ENCODE measurements around the gene NAA15. TPM values are rescaled to one million over a fixed set of nuclear protein-coding genes. Genes with fewer than 3 reads are reported as not detected.

The NAA15 gene
- total and polyA plus RNA-seq, 2 of the 8 experiments (the other 6 are each of a cell fraction or from before 2014, with no cell fraction given) = 9.7 to 124 TPM

- peaks cover 2 to 10% (median 6%) of the 10 kb centered on the region in 4 experiments; a peak in 4 of 7 replicates for H3K4me1 ChIP-seq (replicated peaks in 1 of 4; ENCODE audit: control insufficient read depth in 3 of 4, insufficient read depth in 4 of 4, low read length in 3 of 4)
- no peak overlapping the region for H3K23ac ChIP-seq (ENCODE audit: insufficient read length)
- H3K9me3 ChIP-seq (ENCODE audit: insufficient read depth in 2 of 2, low read depth in 1 of 2, low read length in 1 of 2) = no peaks in the 10 kb centered on the region
- no peak overlapping the region for H2BK120ac ChIP-seq (replicated peaks; ENCODE audit: low read depth, low read length)
- peaks cover 4% of the 10 kb centered on the region; the same call in 1 of the 2 replicates for H3K79me1 ChIP-seq (ENCODE audit: low read depth, low read length)
- no peak overlapping the region for H2BK20ac ChIP-seq (ENCODE audit: low read length)
- no peaks in the 10 kb centered on the region for H3K36me3 ChIP-seq (ENCODE audit: control insufficient read depth in 2 of 4, insufficient read depth in 4 of 4, low read length in 3 of 4)
- H2AK5ac ChIP-seq (ENCODE audit: low read depth, low read length) = no peak overlapping the region
- peak overlapping the region in 1 of 4 experiments; percentile 23; a peak in 1 of 8 replicates for H3K4me3 ChIP-seq (ENCODE audit: extremely low read depth in 1 of 4, insufficient read depth in 2 of 4, low read depth in 3 of 4, low read length in 4 of 4)
- no peak overlapping the region for H3K4ac ChIP-seq (replicated peaks; ENCODE audit: insufficient read length, low read depth, low read length)
- H2BK12ac ChIP-seq (ENCODE audit: low read depth, low read length) = no peak overlapping the region
- no peak overlapping the region for H4K91ac ChIP-seq (replicated peaks; ENCODE audit: insufficient read length, low read length)
- H3K27me3 ChIP-seq (replicated peaks in 1 of 4; ENCODE audit: control insufficient read depth in 3 of 4, extremely low read depth in 1 of 4, insufficient read depth in 3 of 4, low read length in 3 of 4) = no peaks in the 10 kb centered on the region
- H3K56ac ChIP-seq (replicated peaks; ENCODE audit: insufficient read length, low read depth, low read length) = no peak overlapping the region
- 54% methylated on average over 3 of the region's 3 CpGs; no CpG with 5 or more reads in 1 of the 2 experiments for WGBS, 2 experiments (ENCODE audit: extremely low coverage in 1 of 2, insufficient coverage in 1 of 2, insufficient read length in 1 of 2, insufficient replicate concordance in 2 of 2, low coverage in 1 of 2, low lambda C conversion rate in 2 of 2, missing lambda C conversion rate in 1 of 2)
- no peak overlapping the region for H4K5ac ChIP-seq (ENCODE audit: insufficient read length, low read depth, low read length)
- H3K9ac ChIP-seq (replicated peaks in 1 of 4; ENCODE audit: extremely low read depth in 1 of 4, low read depth in 3 of 4, low read length in 3 of 4) = no peak overlapping the region; a peak in 2 of 7 replicates
- H2BK15ac ChIP-seq (ENCODE audit: low read length) = no peak overlapping the region
- no peak overlapping the region for H2BK5ac ChIP-seq (ENCODE audit: low read depth, low read length)
- peak overlapping the region; percentile 32; the same call in 1 of the 2 replicates for H3K27ac ChIP-seq (ENCODE audit: low read depth, low read length)
- peak overlapping the region; percentile 34 to 46 for H3K4me2 ChIP-seq (ENCODE audit: insufficient read depth in 1 of 2, low read depth in 2 of 2, low read length in 2 of 2)
- H3K79me2 ChIP-seq (ENCODE audit: control insufficient read depth in 1 of 2, insufficient read depth in 2 of 2, low read length in 2 of 2) = peaks cover 0 to 83% of the 10 kb centered on the region in 2 experiments; a peak in 2 of 4 replicates
- DNase-seq (ENCODE audit: low read depth in 1 of 2, low spot score in 2 of 2) = peak in 1 of 2 experiments; percentile 41
- no peak overlapping the region for H3K14ac ChIP-seq (ENCODE audit: insufficient read length)
- CTCF ChIA-PET (ENCODE audit: partially characterized antibody) = interaction anchor here (0.9 to 1.8 kb wide), 6 partner anchors 9 to 168 kb away, joined by 3 to 7 read pairs (median 4); no protein-coding TSS in a partner anchor
- no peak overlapping the region for H4K8ac ChIP-seq (ENCODE audit: extremely low read depth, insufficient read depth, low read length)
- POLR2A ChIA-PET (ENCODE audit: partially characterized antibody) = interaction anchor here (1.0 kb wide), 1 partner anchor 9 kb away, joined by 3 read pairs; no protein-coding TSS in a partner anchor
- no peak overlapping the region for H2AFZ ChIP-seq (ENCODE audit: low read length)
- no peaks in the 10 kb centered on the region for H4K20me1 ChIP-seq (replicated peaks in 1 of 2; ENCODE audit: control insufficient read depth in 1 of 2, insufficient read depth in 2 of 2, low read length in 2 of 2)
- H3K23me2 ChIP-seq (ENCODE audit: low read depth, low read length) = no peaks in the 10 kb centered on the region
- FAIRE-seq = no peak
- peak overlapping the region; percentile 25; the same call in 1 of the 2 replicates for H3K18ac ChIP-seq (ENCODE audit: extremely low read depth, low read length)
- TF ChIP-seq CREB1 (IDR thresholded peaks at IDR 0.05) (no peak), TEAD4 (IDR thresholded peaks at IDR 0.05; ENCODE audit: low read depth, low read length) (peak; percentile 89), SP2 (IDR thresholded peaks at IDR 0.05; ENCODE audit: low read length) (no peak)
Observed at GRCh38 chr4:139460565-139460964, 159.3 kb downstream of the NAA15 start.

All from H1 (cell line).